K562 (cell line): ENCODE results near the gene BRD7. TPM values are rescaled to one million over a fixed set of nuclear protein-coding genes. Genes with fewer than 3 reads are reported as not detected.
A peak's percentile ranks its signal among the peaks of the same experiment; 100 is the strongest.

Source experiments
- ATAC-seq: fragments of 200-7000 bp; cut with Tn5 transposase; 3 replicates; pipeline ENCODE4 v1.9.1; 2020; ENCODE audit warnings: moderate library complexity
- BruUV-seq: library from RNA; stranded (reverse); fragments of 400-500 nt; replicated peaks from 2 replicates; lab custom pipeline; 2021; lab: Mats Ljungman, UMichigan
- CTCF ChIA-PET: fragments of 300-600 bp; formaldehyde crosslinking; extraction: SDS; loops from one replicate; lab custom pipeline; 2021; ENCODE audit warnings: low intra/inter-chr PET ratio; lab: Yijun Ruan, JAX
- POLR2A ChIA-PET: fragments of 300-600, 350-650 bp; sonication (Branson Sonifier 250); formaldehyde crosslinking; extraction: SDS; loops from one replicate; lab custom pipeline; 2021; ENCODE audit warnings: antibody characterized with exemption, inconsistent platforms; lab: Yijun Ruan, JAX
- DNase-seq, 4 experiments: peaks; one replicate each; pipeline versions ENCODE4 v3.0.0 to v3.0.0-alpha.2; 2011 to 2018; ENCODE audit warnings: low spot score in 3 of 4, mixed read lengths in 3 of 4; ENCODE audit errors: extremely low read depth in 1 of 4
- FAIRE-seq: peaks from 2 replicates; lab custom pipeline; 2011; peaks lifted over from hg19 to GRCh38; lab: Jason Lieb, UNC
- H2AFZ ChIP-seq: 2 replicates; pipeline ENCODE4 v1.6.0; 2011; ENCODE audit warnings: low read depth, low read length, control low read depth, inconsistent platforms
- H3K27ac ChIP-seq: fragments of 200-600 bp; 3 replicates; pipeline ENCODE4 v1.8.0; 2011; ENCODE audit warnings: low read depth, mild to moderate bottlenecking, control low read depth, inconsistent platforms, low read length, moderate library complexity, mixed read lengths; ENCODE audit errors: extremely low read depth
- H3K27me3 ChIP-seq, 2 experiments: fragments of 300-600 bp in 1 of 2; 2 replicates in 1 of 2; 3 replicates in 1 of 2; pipeline versions ENCODE4 v1.6.0 to v1.8.0; 2011; ENCODE audit warnings: inconsistent platforms in 2 of 2, low read length in 2 of 2, mild to moderate bottlenecking in 1 of 2, mixed read lengths in 1 of 2, moderate library complexity in 1 of 2; ENCODE audit not compliant: control insufficient read depth in 2 of 2, insufficient read depth in 2 of 2
- H3K36me3 ChIP-seq: fragments of 300-600 bp; 3 replicates; pipeline ENCODE4 v1.8.0; 2011; ENCODE audit warnings: mild to moderate bottlenecking, low read length, inconsistent platforms; ENCODE audit not compliant: control insufficient read depth, insufficient read depth
- H3K4me1 ChIP-seq, 2 experiments: fragments of 200-600 bp in 1 of 2; replicated peaks in 1 of 2; 2 replicates in 1 of 2; 3 replicates in 1 of 2; pipeline versions ENCODE4 v1.5.1 to v1.8.0; 2011; ENCODE audit warnings: inconsistent platforms in 2 of 2, low read length in 2 of 2, mild to moderate bottlenecking in 1 of 2, mixed read lengths in 1 of 2, moderate library complexity in 1 of 2; ENCODE audit not compliant: control insufficient read depth in 2 of 2, insufficient read depth in 2 of 2
- H3K4me2 ChIP-seq: 2 replicates; pipeline ENCODE4 v1.6.1; 2011; ENCODE audit warnings: low read length, control low read depth, inconsistent platforms, mixed read lengths; ENCODE audit not compliant: insufficient read depth
- H3K4me3 ChIP-seq: fragments of 200-600 bp; sonication (generic), shearing (Covaris generic); 2 replicates; pipeline ENCODE4 v1.5.1; 2016; ENCODE audit warnings: control low read depth, inconsistent platforms
- H3K79me2 ChIP-seq: fragments of 200-600 bp; 3 replicates; pipeline ENCODE4 v1.8.0; 2011; ENCODE audit warnings: low read length, inconsistent platforms; ENCODE audit not compliant: control insufficient read depth, insufficient read depth
- H3K9ac ChIP-seq, 2 experiments: 2 replicates each; pipeline versions ENCODE4 v1.6.0 to v1.6.1; 2011; ENCODE audit warnings: low read depth in 2 of 2, low read length in 2 of 2, control low read depth in 1 of 2, inconsistent platforms in 1 of 2, mild to moderate bottlenecking in 1 of 2, mixed read lengths in 1 of 2; ENCODE audit not compliant: insufficient read depth in 1 of 2
- H3K9me1 ChIP-seq: one replicate; pipeline ENCODE4 v1.6.0; 2011; ENCODE audit warnings: inconsistent platforms, mild to moderate bottlenecking, low read length, moderate library complexity; ENCODE audit not compliant: control insufficient read depth, insufficient read depth
- H3K9me3 ChIP-seq: replicated peaks from 2 replicates; pipeline ENCODE4 v1.5.1; 2011; ENCODE audit warnings: low read depth, low read length, inconsistent platforms; ENCODE audit not compliant: control insufficient read depth, insufficient read depth
- H4K20me1 ChIP-seq: replicated peaks from 2 replicates; pipeline ENCODE4 v1.6.1; 2011; ENCODE audit warnings: low read length, inconsistent platforms, mixed read lengths; ENCODE audit not compliant: control insufficient read depth, insufficient read depth
- CHD1 ChIP-seq: fragments of 200-600 bp; sonication (generic); IDR thresholded peaks from one replicate; pipeline ENCODE4 v1.6.1; 2012; ENCODE audit warnings: mild to moderate bottlenecking, moderate library complexity, low read length, inconsistent platforms
- NFIC ChIP-seq: fragments of 450-650 bp; IDR thresholded peaks from 2 replicates; pipeline ENCODE4 v1.6.1; 2017; ENCODE audit warnings: mild to moderate bottlenecking, inconsistent platforms
- POLR2G ChIP-seq: fragments of 200-400 bp; formaldehyde crosslinking; IDR thresholded peaks from 2 replicates; pipeline ENCODE4 v1.6.1; 2017; ENCODE audit warnings: low read depth, mild to moderate bottlenecking, antibody characterized with exemption, low read length, moderate library complexity
- whole genome bisulfite sequencing: fragments of 100-300 bp; shearing (Covaris generic); methylation state at CpG from one replicate; pipeline ENCODE4 v1.1.6; 2016; ENCODE audit warnings: low coverage, mixed read lengths; ENCODE audit not compliant: insufficient coverage; ENCODE audit errors: missing lambda C conversion rate; 5-methylcytosine and 5-hydroxymethylcytosine counted together
- in situ Hi-C: fragments of 300-500 bp; cut with MboI; formaldehyde crosslinking; loops from 4 replicates; pipeline ENCODE4 v1.15.0; 2018; ENCODE audit warnings: inconsistent platforms, mixed read lengths
- intact Hi-C: fragments of 100-400 bp; cut with micrococcal nuclease; formaldehyde crosslinking; loops from 2 replicates; pipeline ENCODE4 v1.14.2; 2022
- polyA plus RNA-seq, 8 experiments: library from polyadenylated mRNA; depleted of rRNA in 4 of 8; stranded (reverse) in 5 of 8; unstranded in 3 of 8; fragments of >200 nt; fragmentation: Nextera tagmentation in 2 of 8; fragmentation: Illumina TruSeq in 1 of 8; extraction: Ambion mirVana in 2 of 8; extraction: Trizol in 1 of 8; gene quantifications; 2 replicates each; pipeline versions ENCODE4 v1.2.1 to v1.2.3, GENCODE V29; 2011 to 2014; ENCODE audit warnings: inconsistent platforms in 1 of 8, missing spikeins in 1 of 8
- total RNA-seq, 7 experiments: library from RNA; depleted of rRNA in 6 of 7; stranded (reverse); fragments of >200 nt in 6 of 7; fragmentation: Illumina TruSeq in 2 of 7; extraction: Trizol in 2 of 7; gene quantifications; 2 replicates each; pipeline versions ENCODE4 v1.2.1 to v1.2.3, GENCODE V29; 2011 to 2021; ENCODE audit warnings: low replicate concordance in 1 of 7
- TF ChIP-seq, protein P1 (sequence below), 3 experiments: IDR thresholded peaks in 2 of 3; conservative IDR thresholded peaks in 1 of 3; 2 replicates each; pipeline ENCODE4 v1.5.1; 2011 to 2012; ENCODE audit warnings: low read length in 3 of 3, mild to moderate bottlenecking in 3 of 3, control low read depth in 2 of 3, improper control_type of control experiment in 1 of 3, inconsistent platforms in 1 of 3, low read depth in 1 of 3, mixed read lengths in 1 of 3, moderate library complexity in 1 of 3; ENCODE audit not compliant: insufficient read depth in 2 of 3

The BRD7 gene
- total and polyA plus RNA-seq, 9 of the 15 experiments (the other 6 are each of a cell fraction or from before 2014, with no cell fraction given): 20.6 to 101 (median 68.7) TPM

DNA sequence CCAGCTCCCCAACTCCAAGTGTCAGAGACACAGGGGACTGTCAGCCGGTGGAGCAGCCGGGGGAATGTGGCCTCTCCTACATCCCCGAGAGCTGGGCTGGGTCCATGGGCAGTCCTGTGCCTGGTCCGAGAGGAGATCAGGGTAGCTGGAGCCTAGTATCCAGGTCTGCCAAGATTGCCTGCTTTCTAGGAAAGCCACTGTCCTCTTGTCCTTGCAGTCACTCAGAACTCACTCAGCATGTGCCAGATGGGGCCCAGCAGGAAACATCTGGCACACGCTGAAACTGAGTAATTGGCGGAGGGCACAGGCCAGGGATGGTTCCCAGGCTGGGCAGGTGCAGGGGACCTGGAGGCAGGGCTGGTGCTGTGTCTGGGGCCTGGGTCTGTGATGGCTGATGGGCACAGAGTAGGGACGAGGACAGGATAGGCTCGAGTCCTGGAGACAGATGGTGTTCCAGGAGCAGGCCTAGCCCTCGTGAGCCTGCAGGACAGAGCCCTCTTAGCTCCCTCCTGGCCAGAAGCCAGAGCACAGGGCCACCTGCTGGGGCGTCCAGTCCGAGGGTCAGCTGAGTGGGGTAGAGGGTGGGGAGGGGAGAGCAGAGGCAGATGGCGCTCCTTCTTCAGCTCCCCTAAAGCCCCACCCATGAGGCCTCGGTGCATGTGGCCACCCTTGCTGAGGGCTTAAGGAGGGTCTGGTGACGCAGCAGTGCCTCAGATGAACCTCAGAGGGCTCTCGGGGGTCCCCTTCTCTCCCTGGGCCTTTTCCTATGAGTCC, 71.3 kb downstream of the BRD7 start:
- no peak overlapping the region for H3K4me2 ChIP-seq
- peaks cover 6% of the 10 kb centered on the region; the same call in 1 of the 2 replicates for H4K20me1 ChIP-seq
- CTCF ChIA-PET: no interaction called here
- TF ChIP-seq NFIC (peak; percentile 71), POLR2G (0 out of 2 replicates have a peak, but pooled peaks have one; percentile 30), CHD1 (no peak)
- TF ChIP-seq, protein P1, sequence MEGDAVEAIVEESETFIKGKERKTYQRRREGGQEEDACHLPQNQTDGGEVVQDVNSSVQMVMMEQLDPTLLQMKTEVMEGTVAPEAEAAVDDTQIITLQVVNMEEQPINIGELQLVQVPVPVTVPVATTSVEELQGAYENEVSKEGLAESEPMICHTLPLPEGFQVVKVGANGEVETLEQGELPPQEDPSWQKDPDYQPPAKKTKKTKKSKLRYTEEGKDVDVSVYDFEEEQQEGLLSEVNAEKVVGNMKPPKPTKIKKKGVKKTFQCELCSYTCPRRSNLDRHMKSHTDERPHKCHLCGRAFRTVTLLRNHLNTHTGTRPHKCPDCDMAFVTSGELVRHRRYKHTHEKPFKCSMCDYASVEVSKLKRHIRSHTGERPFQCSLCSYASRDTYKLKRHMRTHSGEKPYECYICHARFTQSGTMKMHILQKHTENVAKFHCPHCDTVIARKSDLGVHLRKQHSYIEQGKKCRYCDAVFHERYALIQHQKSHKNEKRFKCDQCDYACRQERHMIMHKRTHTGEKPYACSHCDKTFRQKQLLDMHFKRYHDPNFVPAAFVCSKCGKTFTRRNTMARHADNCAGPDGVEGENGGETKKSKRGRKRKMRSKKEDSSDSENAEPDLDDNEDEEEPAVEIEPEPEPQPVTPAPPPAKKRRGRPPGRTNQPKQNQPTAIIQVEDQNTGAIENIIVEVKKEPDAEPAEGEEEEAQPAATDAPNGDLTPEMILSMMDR (IDR thresholded peaks at IDR 0.05 in 2 of 3, conservative IDR thresholded peaks at IDR 0.05 in 1 of 3; ENCODE audit: insufficient read depth in 2 of 3, low read depth in 1 of 3, low read length in 3 of 3): 0 out of 6 replicates have a peak, but pooled peaks of 1 of the 3 experiments have one; percentile 17
- in situ Hi-C loops: no loop called here
- H3K9ac ChIP-seq: peak overlapping the region in 1 of 2 experiments; percentile 80; a peak in 2 of 4 replicates
- peaks cover 91% of the 10 kb centered on the region; the same call in 2 of the 3 replicates for H3K36me3 ChIP-seq
- no peak overlapping the region for H3K27ac ChIP-seq
- no peaks in the 10 kb centered on the region for H3K79me2 ChIP-seq
- 74% methylated on average over 11 of the region's 15 CpGs for WGBS
- ATAC-seq (peak; percentile 35), FAIRE-seq (no peak), DNase-seq (no peak)
- intact Hi-C loops: no loop called here
- H3K4me1 ChIP-seq: peaks cover 0 to 31% of the 10 kb centered on the region in 2 experiments; a peak in 1 of 5 replicates
- no peak overlapping the region for H3K4me3 ChIP-seq
- POLR2A ChIA-PET: interaction anchor here (0.7 to 1.0 kb wide), 2 partner anchors 19 to 306 kb away, joined by 3 read pairs; no protein-coding TSS in a partner anchor
- H3K27me3 ChIP-seq: no peaks in the 10 kb centered on the region
- H3K9me3 ChIP-seq: no peaks in the 10 kb centered on the region
- no peak overlapping the region for H2AFZ ChIP-seq
- no TSS peak for BruUV-seq
- no peaks in the 10 kb centered on the region for H3K9me1 ChIP-seq
